Activated naive CD4-positive, alpha-beta T cell treated with Interleukin-2 at 50 U/mL for 16 hours (primary cell): Measurements from ENCODE around the gene DNAAF5.
"Not testable (repeated sequence)": the region's sequence is repeated elsewhere in the genome, so short reads cannot be mapped to it uniquely, and the experiment has no call there.

Experiments
- DNase-seq: peaks from one replicate; pipeline ENCODE4 v3.0.0-alpha.2; 2020

DNAAF5 gene

DNA sequence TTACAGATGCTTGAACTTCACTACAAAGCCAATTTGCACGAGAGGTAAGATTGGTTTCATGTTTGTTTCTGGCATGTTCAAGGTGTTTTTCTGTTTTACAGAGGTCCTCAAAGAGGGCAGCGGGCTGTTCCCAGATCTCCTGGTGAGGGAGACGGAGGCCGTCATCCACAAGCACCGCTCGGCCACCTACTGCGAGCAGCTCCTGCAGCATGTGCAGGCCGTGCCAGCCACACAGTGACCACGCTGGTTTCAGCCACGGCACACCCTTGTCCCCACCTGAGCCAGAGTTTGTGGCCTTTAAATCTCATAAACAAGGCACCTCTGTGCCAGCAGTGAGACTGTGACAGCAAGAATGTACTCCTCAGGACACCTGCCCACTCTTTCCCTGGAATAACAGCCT, 58.9 kb downstream of the DNAAF5 start:
- DNase-seq, result no peak

GRCh38 chr7:786472-787255, 60.2 kb downstream of the DNAAF5 start:
- DNase-seq, result peak; percentile 72

DNA sequence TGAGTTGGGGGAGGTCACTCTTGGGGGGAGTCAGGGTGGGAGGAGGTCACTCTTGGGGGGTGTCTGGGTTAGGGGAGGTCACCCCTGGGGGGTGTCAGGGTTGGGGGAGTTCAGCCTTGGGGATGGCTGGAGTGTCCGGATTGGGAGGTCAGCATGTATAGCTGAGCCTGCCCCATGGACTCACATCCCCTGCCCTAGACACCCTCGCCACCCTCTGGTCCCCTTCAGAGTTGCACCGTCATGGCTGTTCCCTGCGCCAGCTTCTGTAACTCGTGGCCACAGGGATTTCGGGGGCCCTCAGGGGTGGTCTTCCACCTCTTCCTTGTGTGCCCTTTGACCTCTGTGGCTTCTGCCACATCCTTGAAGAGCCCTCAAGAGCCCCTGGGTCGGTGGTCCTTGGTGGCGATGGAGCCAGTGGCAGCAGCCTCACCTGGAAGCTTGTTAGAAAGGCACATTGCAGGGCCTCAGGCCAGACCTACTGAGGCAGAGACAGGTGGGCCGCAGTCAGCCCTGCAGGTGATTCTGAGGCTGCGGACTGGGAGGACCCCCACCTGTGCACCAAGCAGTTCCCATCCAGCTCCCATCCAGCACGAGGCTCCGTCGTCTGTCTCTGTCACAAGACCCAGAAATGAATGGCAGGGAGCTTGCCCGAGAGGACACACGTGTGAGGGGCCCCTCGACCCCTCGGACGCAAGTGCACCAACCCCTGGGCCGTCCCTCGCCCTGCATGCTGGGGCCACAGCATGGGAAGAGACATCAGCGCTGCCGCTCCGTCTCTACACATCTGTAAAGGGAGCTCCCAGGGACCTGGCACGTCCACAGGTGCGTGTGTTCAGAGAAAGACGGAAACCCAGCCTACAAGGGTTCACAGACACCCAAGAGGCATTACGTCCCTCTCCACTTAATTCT, 61.1 kb downstream of the DNAAF5 start:
- no peak for DNase-seq

DNA sequence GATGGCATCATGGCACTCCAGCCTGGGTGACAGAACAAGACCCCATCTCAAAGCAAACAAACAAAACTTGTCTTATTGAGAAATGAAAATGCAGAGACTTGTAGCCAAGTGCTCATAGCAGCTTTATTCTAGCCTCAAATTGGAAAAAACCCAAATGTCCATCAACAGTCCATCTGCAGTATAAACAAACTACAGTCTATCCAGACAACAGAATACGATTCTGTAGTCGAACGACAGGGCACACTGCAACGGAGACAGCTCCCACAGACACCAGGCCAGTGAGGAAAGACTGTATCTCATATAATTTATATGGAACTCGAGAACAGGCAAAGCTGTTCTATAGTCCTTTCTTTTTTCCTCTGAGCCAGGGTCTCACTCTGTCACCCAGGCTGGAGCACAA, 65.0 kb downstream of the DNAAF5 start:
- no peak for DNase-seq

- DNase-seq, result no peak
These were observed 67.7 kb downstream of the DNAAF5 start for GRCh38 chr7:794207-794606.

- DNase-seq, result no peak
These were observed 68.3 kb downstream of the DNAAF5 start for GRCh38 chr7:794671-795329.

GRCh38 chr7:796434-797169, 70.1 kb downstream of the DNAAF5 start:
- DNase-seq, result not testable (repeated sequence)

- DNase-seq, result no peak
These were observed 72.5 kb downstream of the DNAAF5 start for GRCh38 chr7:798921-799470.

DNA sequence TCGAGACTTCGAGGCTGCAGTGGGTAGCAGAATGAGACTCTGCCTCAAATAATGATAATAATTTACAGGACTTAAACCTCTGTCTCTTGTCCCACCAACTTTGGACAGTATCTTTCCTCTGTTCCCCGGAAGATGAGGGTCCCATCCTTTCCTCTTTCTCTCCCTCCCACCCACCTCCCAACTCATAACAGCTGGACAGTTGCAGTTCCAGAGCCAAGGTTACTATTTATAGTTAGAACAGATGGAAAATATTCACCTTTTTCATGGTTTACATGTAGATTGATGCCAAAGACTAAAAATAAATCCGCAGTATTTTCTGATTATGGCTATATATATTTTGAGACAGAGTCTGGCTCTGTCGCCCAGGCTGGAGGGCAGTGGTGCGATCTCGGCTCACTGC, 74.2 kb downstream of the DNAAF5 start:
- no peak for DNase-seq

GRCh38 chr7:801351-801750, 74.9 kb downstream of the DNAAF5 start:
- DNase-seq, result not testable (repeated sequence)

DNA sequence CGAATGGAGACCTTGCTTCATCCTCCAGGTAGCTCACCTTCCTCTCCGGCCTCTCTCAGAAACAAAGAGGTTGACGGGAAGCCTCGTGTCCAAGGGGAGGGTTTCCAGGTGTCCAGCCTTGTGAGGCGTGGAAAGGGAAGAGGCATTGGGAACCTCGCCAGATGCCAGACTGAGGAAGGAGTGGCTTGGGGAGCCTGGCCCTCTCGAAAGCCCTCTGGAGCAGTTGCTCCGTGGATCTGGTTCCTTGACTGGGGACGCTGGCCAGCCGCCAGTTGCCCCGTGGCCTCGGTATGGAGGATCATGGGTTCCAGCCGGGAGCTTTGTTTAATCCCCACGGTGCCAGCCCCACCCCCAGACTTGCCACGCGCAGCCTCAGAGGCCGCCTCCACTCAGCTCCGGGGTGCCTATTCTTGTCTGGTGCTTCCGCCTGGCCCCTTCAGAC, 75.5 kb downstream of the DNAAF5 start:
- DNase-seq, result no peak

- no peak for DNase-seq
These were observed 76.2 kb downstream of the DNAAF5 start for GRCh38 chr7:802500-803242.

DNA sequence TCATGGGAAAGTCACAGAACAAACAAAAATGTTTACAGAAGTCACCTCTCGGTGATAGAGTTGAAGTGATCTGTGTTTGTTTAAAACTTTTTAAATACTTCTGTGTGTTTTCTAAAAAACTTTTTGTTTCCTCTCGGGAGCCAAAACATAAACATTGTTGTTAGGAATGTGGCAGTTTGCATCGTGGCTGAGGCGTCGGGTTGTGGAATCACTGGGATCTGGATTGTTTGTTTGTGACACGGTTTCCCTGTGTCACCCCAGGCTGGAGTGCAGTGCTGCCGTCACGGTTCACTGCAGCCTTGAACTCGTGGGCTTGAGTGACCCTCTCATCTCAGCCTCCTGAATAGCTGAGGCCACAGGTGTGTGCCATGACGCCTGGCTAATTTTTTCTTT, 76.7 kb downstream of the DNAAF5 start:
- no peak for DNase-seq

DNA sequence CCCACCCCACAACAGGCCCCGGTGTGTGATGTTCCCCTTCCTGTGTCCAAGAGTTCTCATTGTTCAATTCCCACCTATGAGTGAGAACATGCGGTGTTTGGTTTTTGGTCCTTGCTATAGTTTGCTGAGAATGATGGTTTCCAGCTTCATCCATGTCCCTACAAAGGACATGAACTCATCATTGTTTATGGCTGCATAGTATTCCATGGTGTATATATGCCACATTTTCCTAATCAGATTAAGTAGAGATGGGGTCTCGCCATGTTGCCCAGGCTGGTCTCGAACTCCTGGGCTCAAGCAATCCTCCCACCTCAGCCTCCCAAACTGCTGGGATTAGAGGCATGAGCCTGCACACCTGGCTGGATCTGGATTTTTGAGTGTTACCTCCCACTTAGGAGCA, 77.3 kb downstream of the DNAAF5 start:
- not testable (repeated sequence) for DNase-seq

DNA sequence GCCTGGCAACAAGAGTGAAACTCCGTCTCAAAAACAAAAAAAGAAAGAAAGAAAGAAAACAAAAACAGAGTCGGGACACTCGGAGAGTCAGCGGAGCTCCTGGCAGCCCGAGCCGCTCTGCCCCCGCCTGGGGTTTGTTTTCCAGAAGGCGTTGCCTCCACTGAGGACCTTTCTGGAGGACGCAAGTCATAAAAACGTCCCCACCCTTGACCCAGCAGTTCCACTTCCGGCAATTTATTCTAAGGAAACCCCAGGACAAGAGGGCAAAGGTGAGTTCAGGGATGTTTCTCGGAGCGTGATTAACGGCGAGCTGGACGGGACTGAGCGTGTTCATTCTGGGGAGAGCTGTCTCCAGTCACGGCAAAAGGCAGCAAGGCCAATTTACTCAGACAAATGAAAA, 78.8 kb downstream of the DNAAF5 start:
- DNase-seq, result no peak

DNA sequence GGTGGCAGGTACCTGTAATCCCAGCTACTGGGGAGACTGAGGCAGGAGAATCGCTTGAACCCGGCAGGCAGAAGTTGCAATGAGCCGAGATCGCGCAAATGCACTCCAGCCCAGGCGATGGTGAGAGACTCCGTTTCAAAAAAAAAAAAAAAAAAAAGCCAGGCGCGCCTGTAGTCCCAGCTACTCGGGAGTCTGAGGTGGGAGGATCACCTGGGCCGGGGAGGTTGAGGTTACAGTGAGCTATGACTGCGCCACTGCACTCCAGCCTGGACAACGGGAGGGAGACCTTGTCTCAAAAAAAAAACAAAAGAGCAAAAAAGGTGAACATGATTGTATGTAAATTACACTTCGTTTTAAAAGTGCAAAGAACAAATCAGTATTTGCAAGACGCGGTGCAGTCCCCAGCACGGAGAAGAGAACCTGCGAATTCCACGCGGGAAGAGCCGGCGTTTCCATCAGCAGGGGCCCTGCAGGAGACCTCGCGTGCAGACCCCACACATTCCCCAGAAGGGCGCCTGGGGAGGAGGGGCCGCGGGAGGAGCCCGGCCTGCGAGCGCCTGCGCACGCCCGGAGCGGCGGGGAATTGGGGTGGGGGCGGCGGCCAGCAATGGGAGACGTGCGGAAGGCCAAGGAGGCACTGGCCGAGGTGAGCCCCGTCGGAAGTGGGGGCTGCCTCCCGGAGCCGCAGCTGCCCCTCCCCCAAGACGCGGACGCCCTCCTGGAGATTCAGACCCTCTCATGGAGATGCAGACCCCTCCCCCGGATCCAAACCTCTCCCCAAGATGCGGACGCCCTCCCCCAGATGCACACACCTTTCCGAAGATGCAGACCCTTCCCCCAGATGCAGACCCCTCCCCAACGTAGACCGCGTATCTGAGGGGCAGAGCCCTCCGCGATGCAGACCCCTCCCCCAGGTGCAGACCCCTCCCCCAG, 89.1 kb downstream of the DNAAF5 start:
- peak; percentile 18 for DNase-seq

GRCh38 chr7:816300-816750, 89.8 kb downstream of the DNAAF5 start:
- peak; percentile 96 for DNase-seq

- DNase-seq, result peak; percentile 58
These were observed 90.5 kb downstream of the DNAAF5 start for GRCh38 chr7:816751-817671.

- no peak for DNase-seq
These were observed 91.7 kb downstream of the DNAAF5 start for GRCh38 chr7:818031-818699.
